A549 treated with AZD9567 at 1 μM for 4 hours (cell line): ENCODE measurements around the gene PROSER3. TPM values are rescaled to one million over a fixed set of nuclear protein-coding genes. Genes with fewer than 3 reads are reported as not detected.

Source experiments
- total RNA-seq: library from RNA; stranded (reverse); fragments of 200-300 nt; extraction: Qiagen RNA extraction; gene quantifications from 5 replicates; pipeline ENCODE4 v1.2.3, GENCODE V29; 2022; ENCODE audit not compliant: insufficient read depth

The PROSER3 gene
- 23.3 to 34.4 TPM (median 28.2 TPM) in 5 replicates for total RNA-seq

DNA sequence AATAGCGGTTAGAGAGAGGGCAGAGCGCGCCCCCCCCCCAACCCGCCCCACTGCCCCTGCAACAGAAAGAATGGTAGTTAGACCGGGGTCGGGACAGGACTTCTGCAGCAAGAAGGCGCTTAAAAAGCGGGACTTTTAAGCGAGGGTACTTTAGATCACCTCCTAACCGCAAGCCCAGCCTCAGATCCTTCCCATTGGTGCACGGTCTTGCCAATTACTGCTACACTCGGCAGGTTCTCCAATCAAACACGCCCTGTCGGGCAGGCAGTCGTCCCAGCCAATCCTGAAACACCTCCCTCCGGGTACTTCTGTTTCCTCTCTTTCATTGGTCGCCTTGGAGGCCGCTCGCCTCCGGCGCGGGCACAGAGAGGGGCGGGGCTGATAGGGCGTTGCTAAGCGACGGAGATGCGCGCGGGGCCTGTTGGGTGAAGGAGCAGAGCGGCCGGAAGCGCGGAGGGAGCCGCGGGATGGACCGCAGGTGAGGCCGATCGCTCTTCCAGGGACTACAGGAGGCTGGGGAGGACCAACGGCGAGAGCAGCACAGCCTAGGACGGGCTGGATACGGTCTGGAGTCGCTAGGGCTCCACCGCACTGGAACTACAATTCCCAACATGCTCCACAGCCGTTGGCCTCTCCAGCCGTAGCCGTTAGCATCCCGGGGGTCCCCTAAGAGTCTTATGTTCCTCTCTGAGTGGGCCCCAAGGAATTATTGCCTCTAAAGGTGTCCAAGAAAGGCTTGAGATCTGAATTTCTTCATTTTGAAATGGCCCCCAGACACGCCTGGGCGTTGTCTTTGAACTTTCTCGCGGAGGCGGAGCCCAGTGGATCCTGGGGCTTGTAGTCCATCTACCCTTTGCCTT, at the start of gene PROSER3:
PROSER3 (plus strand) TSS at position 428 of the 860 bp plus-strand sequence; CDS start at position 468, 40 bp downstream.

DNA sequence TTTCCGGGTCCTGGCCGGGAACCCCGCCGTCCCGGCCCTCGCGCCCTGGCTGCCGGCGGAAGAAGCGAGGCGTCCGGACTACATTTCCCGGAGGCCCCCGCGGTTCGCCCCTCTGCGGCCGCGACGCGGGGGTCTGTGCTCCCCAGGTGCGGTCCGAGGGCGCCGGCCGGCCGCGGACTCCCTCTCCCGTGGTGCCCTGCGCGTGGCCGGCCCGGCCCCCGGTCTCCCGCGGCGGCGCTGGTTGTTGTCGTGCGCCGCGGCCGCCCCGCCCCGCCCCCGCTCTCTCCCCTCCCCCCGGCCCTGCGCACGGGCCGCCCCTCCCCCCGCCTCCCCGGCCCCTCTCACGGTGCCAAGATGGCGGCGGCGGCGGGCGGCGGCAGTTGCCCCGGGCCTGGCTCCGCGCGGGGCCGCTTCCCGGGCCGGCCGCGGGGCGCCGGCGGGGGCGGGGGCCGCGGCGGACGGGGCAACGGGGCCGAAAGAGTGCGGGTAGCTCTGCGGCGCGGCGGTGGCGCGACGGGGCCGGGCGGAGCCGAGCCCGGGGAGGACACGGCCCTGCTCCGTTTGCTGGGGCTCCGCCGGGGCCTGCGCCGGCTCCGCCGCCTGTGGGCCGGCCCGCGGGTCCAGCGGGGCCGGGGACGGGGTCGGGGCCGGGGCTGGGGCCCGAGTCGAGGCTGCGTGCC, 40.2 kb upstream of the PROSER3 start, which contains the start of gene KMT2B:
KMT2B (plus strand) TSS at position 339 of the 680 bp plus-strand sequence; CDS start at position 355, 16 bp downstream.

DNA sequence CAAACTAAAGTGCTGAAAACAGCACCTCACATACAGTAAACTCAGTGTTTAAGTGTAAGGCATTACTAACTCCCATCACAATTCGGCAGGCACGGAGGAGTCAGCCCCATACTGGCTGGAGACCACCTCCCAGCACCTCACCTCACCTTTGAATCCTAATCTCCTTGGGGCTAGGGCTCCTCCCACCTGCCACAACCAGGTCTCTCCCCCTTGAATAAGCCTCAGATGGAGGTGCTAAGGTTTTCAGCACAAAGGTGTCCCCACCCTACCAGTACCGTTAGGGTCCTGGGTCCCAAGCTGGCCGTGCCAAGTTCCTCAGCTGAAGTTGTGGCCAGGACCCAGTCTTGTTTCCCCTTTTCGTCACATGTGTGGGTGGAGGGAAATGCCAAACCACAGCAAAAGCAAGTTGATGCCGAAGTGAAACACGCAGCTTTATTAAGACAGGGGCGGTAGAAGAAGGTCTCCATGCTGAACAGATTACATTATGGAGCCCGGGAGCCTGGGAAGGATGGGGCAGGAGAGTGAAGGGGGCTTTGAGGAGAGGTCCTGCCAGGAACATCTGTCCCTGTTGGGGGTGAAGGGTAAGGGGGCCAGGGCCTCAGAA, 15.8 kb upstream of the PROSER3 start, which contains the start of gene IGFLR1:
IGFLR1 (minus strand) TSS at position 332 of the 604 bp plus-strand sequence. CDS start 1,272 bp downstream, outside the sequence.

DNA sequence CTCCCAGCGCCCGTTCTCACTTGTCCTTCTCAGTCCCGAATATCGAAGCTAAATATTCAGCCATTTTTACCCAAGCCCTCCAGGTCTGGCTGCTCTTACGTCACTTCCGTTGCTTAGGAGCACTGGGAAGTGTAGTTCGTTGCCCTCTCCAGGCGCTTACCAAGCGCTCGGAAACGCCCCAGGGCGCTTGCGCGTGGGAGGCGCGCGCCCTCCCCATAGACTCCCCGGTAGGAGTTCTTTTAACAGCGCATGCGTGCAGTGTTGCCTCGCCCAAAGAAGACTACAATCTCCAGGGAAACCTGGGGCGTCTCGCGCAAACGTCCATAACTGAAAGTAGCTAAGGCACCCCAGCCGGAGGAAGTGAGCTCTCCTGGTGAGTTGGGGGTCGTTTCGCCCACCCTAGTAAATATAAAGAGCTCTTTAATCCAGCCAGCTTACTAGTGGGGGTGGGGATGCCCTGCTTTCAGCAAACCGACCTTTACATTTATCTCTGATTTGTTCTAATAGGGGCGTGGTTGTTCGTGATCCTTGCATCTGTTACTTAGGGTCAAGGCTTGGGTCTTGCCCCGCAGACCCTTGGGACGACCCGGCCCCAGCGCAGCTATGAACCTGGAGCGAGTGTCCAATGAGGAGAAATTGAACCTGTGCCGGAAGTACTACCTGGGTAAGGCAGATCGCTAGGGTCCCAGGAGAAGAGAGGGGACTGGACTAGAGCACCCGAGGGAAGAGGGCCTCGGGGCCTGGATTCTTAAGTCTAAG, 12.5 kb upstream of the PROSER3 start, which contains the start of the genes PSENEN and U2AF1L4:
PSENEN (plus strand) TSS at position 324 of the 759 bp plus-strand sequence; CDS start at position 604, 280 bp downstream.
U2AF1L4 (minus strand) TSS at position 91 of the 759 bp plus-strand sequence; CDS start at position 64, 27 bp downstream.

DNA sequence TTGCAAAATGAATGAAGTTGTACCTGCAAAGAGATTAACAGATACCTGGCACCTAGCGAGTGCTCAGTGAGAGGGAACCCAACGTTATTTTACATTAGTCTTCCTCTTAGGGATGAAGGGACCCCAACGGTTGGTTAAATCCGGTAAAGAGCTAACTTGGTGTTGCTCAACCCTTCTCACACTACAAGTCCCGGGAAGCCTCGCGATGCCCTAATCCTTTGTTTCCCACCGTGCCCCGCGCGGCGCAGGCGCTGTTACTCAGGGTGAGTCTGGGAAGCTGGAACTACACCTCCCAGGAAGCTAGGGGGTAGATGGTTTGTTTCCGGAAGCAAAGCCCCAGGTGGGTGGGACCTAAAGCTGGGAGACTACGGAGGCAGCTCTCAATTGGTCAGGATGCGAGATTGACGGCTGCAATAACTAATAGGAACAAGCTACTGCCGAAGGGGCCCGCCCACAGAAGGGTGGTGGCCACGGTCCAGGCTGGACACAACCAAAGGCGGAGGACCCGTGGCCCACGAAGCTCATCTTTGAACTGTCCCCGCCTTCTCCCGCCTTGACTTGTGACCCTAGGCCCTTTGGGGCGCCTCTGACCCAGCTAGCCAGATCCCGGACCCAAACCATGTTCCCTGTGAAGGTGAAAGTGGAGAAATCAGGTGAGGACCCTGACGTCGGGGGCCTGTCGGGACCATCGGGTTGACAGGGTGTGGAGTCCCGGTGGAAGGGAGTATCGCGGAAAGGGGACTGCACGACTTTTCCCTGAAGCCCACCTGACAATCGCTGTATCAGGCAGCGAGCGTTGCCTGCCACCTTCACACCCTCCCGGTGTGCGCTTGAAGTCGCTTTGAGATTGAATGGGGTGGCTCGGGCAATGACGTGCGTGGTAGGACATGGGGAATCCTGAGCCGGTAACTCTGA, 9.6 kb upstream of the PROSER3 start, which contains the start of gene LIN37:
LIN37 (plus strand) TSS at position 471 of the 915 bp plus-strand sequence; CDS start at position 620, 149 bp downstream.

DNA sequence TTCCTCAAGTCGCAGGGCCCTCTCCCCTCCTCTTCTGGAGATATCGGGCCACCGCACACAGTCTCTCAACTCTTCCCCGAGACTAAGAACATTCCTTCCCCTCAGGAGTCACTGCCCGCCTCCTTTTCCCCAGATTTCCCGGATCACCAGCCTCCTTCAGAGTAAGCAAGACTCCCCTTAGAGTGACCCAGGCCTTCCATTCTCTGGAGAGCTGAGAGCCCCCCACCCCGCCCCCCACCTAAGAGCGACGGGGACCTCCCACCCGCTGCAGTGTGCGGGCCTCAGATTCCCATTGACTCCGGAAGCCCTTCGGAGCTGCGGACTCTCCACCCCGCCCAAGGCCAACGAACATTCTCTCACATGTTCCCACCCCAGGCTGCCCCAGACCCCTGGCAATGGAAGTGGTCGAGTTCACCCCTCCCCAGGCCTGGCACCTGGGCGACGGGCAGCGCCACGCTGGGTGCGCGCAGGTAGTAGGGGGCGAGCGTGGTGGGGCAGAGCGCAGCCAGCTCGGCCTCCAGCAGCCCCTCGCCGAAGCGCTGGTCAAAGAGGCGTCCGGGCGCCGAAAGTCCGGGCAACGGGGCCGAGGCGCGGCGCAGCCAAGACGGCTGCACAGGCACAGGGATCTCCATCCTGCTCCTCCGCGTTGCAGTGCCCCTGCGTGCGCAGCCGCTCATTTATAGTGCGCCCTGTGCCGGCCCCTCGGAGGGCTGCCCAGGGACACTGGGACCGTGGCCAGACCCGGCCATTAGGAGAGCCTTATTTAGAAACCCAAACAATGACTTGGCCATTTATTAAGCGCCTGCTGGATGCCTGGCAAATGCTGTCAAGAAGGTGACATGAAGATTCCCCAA, 1.4 kb upstream of the PROSER3 start, which contains the start of gene HSPB6:
HSPB6 (minus strand) TSS at position 653 of the 854 bp plus-strand sequence; CDS start at position 632, 21 bp downstream.

DNA sequence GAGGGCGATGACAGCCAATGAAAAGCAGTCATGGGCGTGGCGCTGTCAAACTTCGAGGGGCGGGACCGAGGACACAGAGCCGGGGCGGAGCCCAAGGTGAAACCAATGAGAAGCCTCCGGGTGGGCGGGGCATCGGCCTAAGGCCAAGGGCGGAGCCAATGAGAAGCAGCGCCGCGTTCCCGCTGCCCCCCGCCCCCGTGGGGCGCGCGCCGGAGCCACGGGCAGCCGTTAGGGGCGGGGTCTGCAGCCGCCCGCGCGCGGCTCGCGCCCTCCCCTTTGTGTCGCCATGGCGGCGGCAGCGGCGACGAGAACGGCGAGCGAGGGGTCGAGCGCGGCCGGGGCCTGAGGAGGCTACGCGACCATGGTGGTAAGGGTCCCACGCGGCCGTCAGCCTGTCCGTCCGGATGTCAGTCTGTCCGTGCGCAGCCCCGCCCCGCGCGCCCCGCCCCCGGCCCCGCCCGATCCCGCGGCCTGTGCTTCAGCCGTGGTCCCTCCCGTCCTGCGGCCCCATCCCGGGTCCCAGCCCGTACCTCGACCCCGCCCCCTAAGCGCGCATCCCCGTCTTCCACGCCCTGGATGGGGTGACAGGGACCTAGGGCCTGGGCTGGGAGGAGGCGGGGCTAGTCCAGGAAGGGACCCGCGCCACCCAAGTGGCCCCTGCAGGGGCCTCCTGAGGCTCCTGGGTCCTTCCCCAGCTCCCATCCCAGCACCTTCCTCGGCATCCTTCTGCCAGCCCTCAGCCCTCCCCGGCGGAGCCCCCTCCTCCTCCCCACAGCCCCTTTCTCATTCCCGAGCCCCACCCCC, 17.5 kb downstream of the PROSER3 start, which contains the start of gene ARHGAP33:
ARHGAP33 (plus strand) TSS at position 267 of the 804 bp plus-strand sequence; CDS start at position 362, 95 bp downstream.

DNA sequence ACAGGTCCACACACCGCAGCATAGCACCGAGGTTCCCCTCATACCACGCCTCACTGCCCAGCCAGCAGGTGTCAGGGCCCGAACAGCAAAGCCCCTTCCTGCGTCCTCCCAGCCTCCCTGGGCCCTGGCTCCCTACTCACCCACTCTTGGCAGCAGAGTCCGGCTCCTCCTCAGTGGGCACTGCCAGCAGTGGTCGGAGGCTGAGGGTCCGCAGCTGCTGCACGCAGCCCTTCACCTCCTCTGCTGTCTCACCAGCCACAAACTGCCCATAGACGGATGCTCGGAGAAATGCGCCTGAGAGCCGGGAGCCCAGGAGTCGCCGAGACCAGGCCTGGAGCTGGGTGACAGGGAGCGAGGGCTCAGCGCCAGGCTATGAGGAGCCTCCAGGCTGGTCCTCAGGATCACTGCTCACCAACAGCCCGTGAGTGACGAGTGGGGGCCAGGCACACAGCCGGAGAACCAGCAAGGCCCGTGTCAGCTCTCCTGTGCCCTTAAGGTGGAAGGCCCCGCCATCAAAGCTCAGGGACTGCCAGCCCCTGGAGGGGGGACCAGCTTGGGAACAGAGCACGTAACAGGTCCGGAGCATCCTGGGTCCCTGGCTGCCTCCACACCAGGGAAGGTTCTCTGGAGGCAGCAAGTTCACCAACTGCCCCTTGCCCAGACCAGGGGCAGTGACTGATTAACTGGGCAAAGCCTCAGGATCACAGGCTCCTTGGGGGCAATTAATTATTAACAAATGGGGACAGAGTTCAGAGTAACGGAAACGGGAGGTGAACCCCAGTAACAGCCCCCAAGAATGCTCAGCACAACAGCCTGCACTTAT, 54.5 kb downstream of the PROSER3 start, which contains the start of gene PRODH2:
PRODH2 (minus strand) TSS at position 626 of the 823 bp plus-strand sequence; CDS start at position 586, 40 bp downstream.

Other genes starting within 250 kb of the PROSER3 start
- gene DMKN, start 244.5 kb upstream of the PROSER3 start, total RNA-seq: 32.2 to 38.6 TPM (median 34.4 TPM) in 5 replicates
- gene SBSN, start 229.9 kb upstream of the PROSER3 start, total RNA-seq: 1.9 to 3.2 TPM (median 2.6 TPM) in 5 replicates
- 0.10 to 0.15 TPM in 2 of 5 replicates, not detected in the others for gene GAPDHS, start 224.7 kb upstream of the PROSER3 start, total RNA-seq
- gene TMEM147, start 212.6 kb upstream of the PROSER3 start, total RNA-seq: 340 to 440 TPM (median 431 TPM) in 5 replicates
- gene ATP4A, start 194.5 kb upstream of the PROSER3 start, total RNA-seq: 0.07 to 0.08 TPM in 2 of 5 replicates, not detected in the others
- gene PMIS2, start 172.0 kb upstream of the PROSER3 start, total RNA-seq: not detected in 5 replicates
- gene HAUS5, start 145.4 kb upstream of the PROSER3 start, total RNA-seq: 7.1 to 16.9 TPM (median 15.8 TPM) in 5 replicates
- 134 to 209 TPM (median 196 TPM) in 5 replicates for gene RBM42, start 129.1 kb upstream of the PROSER3 start, total RNA-seq
- gene ETV2, start 116.4 kb upstream of the PROSER3 start, total RNA-seq: 1.8 to 3.6 TPM (median 2.4 TPM) in 4 of 5 replicates, not detected in the other
- 1,345 to 2,265 TPM (median 1,386 TPM) in 5 replicates for gene COX6B1, start 109.9 kb upstream of the PROSER3 start, total RNA-seq
- gene UPK1A, start 91.7 kb upstream of the PROSER3 start, total RNA-seq: 0.75 to 1.1 TPM (median 0.86 TPM) in 4 of 5 replicates, not detected in the other
- gene ZBTB32, start 53.6 kb upstream of the PROSER3 start, total RNA-seq: not detected in 5 replicates
- gene KMT2B, start 40.2 kb upstream of the PROSER3 start, total RNA-seq: 56.0 to 66.5 TPM (median 61.9 TPM) in 5 replicates
- 12.6 to 17.0 TPM (median 12.9 TPM) in 5 replicates for gene IGFLR1, start 15.7 kb upstream of the PROSER3 start, total RNA-seq
- gene U2AF1L4, start 12.8 kb upstream of the PROSER3 start, total RNA-seq: 14.5 to 26.3 TPM (median 25.6 TPM) in 5 replicates
- gene PSENEN, start 12.5 kb upstream of the PROSER3 start, total RNA-seq: 259 to 313 TPM (median 277 TPM) in 5 replicates
- gene LIN37, start 9.6 kb upstream of the PROSER3 start, total RNA-seq: 22.9 to 57.3 TPM (median 27.5 TPM) in 5 replicates
- gene HSPB6, start 1.1 kb upstream of the PROSER3 start, total RNA-seq: 0.28 to 0.42 TPM (median 0.36 TPM) in 4 of 5 replicates, not detected in the other
- gene ARHGAP33, start 17.4 kb downstream of the PROSER3 start, total RNA-seq: 5.6 to 17.7 TPM (median 8.4 TPM) in 5 replicates
- 0.22 to 0.40 TPM (median 0.32 TPM) in 4 of 5 replicates, not detected in the other for gene PRODH2, start 54.7 kb downstream of the PROSER3 start, total RNA-seq
- gene NPHS1, start 94.3 kb downstream of the PROSER3 start, total RNA-seq: 0.47 to 0.70 TPM (median 0.57 TPM) in 4 of 5 replicates, not detected in the other
- 0.39 to 0.61 TPM (median 0.49 TPM) in 4 of 5 replicates, not detected in the other for gene KIRREL2, start 98.7 kb downstream of the PROSER3 start, total RNA-seq
- 58.7 to 97.2 TPM (median 91.0 TPM) in 5 replicates for gene APLP1, start 110.4 kb downstream of the PROSER3 start, total RNA-seq
- gene NFKBID, start 142.4 kb downstream of the PROSER3 start, total RNA-seq: 3.0 to 9.9 TPM (median 8.2 TPM) in 5 replicates
- gene HCST, start 144.4 kb downstream of the PROSER3 start, total RNA-seq: 0.25 to 0.67 TPM (median 0.50 TPM) in 4 of 5 replicates, not detected in the other
- 0.17 TPM in 1 of 5 replicates, not detected in the others for gene TYROBP, start 150.1 kb downstream of the PROSER3 start, total RNA-seq
- 14.2 to 23.4 TPM (median 21.3 TPM) in 5 replicates for gene LRFN3, start 178.2 kb downstream of the PROSER3 start, total RNA-seq
- gene SDHAF1, start 237.0 kb downstream of the PROSER3 start, total RNA-seq: 25.6 to 52.9 TPM (median 51.2 TPM) in 5 replicates